Putamen (tissue), 1 donor: ENCODE measurements around the gene GPD1L.
"Not testable (repeated sequence)": the region's sequence is repeated elsewhere in the genome, so short reads cannot be mapped to it uniquely, and the experiment has no call there.

Experiments used
- DNase-seq: peaks from one replicate; pipeline ENCODE4 v3.0.0-alpha.2; 2016; ENCODE audit warnings: low spot score

Gene GPD1L

DNA sequence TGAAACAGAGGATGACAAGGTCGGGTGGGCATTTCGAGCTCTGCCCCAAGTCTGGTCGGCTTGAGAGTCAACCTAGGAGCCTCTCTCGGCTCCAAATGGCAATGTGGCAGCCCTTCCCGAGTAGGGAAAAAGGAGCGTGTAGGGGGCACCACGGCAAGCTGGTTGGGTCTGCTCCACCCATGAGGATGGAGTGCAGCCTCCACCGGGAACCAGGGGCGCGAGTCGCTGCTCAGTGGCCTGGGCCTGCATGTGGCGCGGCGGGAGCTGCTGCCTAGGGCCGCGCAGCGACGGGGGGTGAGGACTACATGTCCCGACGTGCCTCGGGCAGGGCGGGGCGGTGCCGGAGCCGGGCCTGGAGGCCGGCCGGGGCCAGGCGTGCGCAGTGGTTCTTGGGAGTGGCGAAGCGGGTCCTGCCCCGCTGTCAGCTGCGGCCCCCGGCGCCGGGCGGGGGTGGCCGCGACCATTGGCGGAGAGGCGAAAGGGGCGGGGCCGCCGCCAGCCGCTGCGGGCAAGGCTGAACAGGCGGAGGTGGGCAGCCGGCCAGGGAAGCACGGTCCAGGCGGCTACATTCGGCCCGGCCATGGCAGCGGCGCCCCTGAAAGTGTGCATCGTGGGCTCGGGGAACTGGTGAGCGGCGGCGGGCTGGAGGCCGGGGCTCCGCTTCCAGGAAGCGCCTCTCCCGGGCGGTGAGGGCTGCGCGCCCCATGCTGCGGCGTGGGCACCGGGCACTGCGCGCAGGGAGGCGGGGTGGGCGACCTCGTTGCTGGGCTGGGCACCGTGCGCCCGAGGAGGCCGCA, at the start of gene GPD1L:
Gene GPD1L, plus strand, starts transcription at position 489 of the 797 bp plus-strand sequence. Its CDS starts 92 bp downstream, at position 581.
- peak; percentile 97 for DNase-seq

DNA sequence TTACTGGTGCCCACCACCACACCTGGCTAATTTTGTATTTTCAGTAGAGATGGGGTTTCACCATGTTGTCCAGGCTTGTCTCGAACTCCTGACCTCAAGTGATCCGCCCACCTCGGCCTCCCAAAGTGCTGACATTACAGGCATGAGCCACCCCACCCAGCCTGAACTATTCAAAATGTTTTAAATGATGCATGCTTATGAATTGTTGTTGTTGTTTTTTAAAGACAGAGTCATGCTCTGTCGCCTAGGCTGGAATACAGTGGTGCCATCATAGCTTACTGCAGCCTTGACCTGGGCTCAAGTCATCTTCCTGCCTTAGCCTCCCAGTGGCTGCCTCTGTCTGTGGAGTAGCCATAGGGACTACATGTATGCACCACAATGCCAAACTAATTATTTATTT, 48.0 kb upstream of the GPD1L start:
- DNase-seq = not testable (repeated sequence)

DNA sequence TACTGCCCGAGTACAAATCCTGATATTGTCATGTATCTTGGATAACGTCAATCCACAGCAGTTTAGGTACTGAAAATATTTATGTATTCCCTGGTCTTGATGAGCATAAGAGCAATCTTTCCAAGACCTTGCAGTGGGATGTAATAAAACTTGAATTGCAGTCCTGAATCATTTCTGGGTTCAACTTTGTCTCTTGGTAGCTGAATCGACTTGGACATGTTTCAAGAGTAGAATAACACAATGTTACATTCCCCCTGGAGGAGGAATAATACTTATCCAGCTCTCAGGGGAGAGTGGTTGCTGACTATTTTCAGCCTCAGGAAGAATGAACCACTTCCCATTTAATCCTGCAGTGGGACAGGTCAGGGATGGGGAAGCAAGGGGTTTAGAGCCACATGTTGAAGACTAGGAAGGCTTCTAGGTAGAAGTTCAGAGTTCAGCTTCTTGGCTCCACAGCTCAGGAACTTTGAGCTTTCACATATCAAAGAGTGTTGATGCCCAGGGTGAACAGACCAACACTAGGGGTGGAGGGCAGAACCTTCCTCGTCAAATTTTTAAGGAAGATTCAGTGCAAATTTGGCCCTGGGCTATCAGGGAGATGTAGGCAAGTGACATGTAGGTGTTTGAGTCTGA, 43.4 kb upstream of the GPD1L start:
- no peak for DNase-seq

DNA sequence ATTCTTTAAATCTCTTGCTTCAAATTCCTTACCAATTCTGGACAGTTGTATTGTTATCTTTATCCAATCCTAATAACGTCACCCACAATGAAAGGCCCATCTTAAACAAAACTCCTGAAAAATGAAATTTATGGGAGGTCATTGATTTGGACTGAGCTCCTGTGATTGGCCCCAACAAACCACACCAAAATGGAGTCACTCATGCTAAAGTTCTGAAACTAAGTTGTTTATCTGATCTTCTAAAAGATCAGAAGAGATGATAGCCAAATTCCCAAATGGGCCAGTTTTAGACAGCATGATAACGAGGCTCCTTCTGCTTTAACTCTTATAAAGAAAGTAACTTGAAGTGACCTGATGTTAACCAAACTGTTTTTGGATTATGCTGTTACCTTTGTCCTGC, 39.7 kb upstream of the GPD1L start:
- no peak for DNase-seq

DNA sequence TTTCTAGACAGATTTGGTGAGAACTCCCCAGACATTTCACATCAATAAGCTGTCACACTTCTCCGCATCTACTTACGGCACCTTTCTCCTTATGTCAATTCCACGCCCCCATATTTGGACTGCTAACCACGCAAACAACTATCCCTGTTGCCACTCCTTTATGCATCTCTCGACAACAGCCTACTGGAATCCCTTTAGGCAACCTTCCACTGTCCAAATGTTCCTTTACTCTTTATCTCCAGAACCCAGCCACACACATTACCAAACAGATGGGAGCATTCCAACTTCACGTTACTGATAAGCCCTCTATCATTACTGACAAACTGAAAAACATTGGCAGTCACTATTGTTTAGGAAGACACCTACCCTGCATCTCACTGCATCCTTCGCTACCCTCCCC, 32.2 kb upstream of the GPD1L start:
- not testable (repeated sequence) for DNase-seq

DNA sequence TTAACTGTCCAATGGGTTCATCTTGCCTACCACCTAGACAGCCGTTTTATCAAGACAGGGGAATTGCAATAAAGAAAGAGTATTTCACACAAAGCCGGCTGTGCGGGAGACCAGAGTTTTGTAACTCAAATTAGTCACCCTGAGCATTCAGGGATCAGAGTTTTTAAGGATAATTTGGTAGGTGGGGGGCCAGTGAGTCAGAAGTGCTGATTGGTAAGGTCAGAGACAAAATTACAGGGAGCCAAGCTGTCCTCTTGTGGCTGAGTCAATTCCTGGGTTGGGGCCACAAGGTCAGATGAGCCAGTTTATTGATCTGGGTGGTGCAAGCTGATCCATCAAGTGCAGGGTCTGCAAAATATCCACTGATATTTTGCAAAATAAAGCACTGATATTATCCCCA, 29.9 kb upstream of the GPD1L start:
- DNase-seq = no peak

DNA sequence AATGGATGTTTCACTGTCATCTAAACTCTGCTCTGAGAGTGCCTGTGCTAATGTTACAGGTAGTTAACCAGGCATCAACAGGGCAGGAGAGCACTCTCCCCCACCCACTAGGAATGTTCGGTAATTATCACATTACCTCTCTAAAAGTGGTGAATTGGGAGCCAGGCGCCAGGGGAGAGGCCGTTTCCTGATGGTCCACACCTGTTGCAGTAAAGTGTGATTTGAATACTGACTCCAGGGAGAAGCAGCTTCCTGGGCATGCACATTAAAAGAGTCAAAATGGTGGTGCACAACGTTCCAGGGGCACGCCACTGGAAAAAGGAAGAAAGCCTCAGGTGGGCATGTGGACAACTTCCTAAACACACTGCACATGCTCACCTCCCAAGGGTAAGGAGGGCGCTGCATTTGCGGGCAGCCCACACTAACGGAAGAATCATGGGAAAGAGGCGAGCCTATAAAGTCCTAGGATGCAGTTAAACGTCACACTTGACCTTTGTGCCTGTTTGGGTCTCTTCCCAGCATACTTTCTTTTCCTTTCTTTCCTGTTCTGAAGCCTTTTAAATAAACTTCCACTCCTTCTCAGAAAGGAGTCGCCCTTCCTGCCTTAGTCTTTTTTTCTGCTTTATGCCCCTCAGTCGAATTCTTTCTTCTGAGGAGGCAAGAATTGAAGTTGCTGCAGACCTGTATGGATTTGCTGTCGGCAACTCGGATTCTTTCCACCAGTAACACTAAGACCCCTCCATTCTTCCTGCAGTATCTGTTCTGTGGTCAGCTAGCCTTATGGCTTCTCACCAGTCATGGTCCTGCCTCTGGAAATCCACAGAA, 28.9 kb upstream of the GPD1L start:
- no peak for DNase-seq

DNA sequence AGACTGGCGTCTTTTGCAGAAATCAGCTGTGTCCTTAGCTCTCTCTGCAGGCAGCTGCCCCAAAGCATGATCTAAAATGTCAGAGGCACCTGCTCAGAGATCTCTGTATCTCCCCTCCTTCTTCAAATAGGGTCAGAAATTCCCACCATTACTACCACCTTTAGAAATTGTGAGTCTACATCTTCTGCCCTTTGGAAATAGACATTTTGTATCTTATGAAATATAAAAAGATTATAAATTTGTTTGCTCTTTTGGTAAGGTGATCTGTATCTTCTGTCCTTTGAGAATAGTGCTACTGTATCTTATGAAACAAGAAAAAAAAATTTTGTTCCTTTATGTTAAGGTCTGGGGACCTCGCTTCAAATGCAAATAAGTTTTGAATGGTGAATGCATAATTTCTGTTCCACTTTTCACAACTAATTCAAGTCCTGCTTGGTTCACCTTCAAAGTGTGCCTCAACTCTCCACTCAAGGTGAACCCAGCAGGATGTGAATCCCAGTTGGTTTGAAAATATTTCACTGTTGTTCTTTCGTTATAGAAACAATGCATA, 28.3 kb upstream of the GPD1L start:
- no peak for DNase-seq

DNA sequence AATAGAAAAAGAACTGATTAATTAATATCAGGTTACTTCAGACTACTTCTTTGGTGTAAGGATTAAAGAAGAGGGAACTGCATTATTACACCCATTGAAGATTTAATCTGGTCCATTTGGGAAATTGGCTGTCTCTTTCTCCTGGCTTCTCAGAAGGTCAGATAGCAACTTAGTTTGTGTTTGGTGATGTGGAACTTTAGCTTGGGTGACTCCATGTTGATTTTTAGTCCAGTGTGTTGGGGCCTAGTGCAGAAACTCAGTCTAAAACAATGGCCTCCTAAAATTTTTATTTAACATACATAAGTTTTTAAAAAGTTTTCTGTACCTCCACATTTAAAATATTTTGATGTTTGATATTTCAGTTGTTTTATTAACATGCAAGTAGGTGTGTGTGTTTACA, 27.6 kb upstream of the GPD1L start:
- no peak for DNase-seq

DNA sequence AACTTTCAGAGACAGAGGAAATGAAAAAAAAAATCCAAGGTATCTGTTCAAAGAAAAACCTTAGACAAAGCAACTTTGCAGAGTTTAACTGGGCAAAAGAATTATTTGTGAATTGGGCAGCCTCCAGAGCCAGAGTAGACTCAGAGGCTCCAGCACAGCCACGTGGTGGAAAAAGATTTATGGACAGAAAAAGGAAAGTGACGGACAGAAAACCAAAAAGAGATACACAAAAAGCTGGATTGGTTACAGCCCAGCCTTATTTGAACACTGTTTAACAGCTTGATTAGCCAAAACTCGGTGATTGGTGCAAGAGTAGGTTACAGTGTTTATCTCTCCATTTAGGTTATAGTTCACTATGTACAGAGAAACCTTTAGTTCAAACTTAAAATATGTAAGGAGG, 23.7 kb upstream of the GPD1L start:
- no peak for DNase-seq

DNA sequence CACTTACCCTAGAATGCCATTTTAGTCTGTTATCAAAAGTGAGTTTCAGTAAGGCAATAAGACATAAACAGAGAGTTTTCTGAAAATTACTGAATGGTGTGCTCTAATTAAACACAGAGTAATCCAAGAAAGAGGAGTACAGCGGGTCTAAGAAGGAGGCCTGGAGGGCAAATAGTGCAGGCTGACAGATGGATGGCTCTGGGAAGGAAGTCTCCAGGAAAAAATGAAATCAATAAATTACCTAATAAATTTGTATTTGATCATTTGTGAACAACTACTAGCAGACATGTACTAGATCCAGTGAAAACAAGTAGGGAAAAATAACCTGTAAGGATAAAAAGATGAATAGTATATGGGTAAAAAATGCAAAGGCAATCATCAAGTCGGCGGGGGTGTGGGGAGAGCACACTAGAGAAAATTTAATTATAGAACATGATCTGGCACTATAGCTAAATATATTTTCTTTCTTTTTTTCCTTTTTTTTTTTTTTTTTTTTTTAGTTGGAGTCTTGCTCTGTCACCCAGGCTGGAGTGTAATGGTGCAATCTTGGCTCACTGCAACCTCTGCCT, 22.6 kb upstream of the GPD1L start:
- no peak for DNase-seq

DNA sequence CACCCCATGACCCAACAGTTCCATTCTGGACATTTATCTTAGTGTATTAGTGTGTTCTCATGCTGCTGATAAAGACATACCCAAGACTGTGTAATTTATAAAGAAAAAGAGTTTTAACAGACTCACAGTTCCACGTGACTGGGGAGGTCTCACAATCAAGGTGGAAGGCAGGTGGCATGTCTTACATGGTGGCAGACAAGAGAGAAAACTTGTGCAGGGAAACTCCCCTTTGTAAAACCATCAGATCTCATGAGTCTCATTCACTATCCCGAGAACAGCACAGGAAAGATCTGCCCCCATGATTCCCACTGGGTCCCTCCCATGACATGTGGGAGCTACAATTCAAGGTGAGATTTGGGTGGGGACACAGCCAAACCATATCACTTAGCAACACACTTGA, 21.6 kb upstream of the GPD1L start:
- no peak for DNase-seq

DNA sequence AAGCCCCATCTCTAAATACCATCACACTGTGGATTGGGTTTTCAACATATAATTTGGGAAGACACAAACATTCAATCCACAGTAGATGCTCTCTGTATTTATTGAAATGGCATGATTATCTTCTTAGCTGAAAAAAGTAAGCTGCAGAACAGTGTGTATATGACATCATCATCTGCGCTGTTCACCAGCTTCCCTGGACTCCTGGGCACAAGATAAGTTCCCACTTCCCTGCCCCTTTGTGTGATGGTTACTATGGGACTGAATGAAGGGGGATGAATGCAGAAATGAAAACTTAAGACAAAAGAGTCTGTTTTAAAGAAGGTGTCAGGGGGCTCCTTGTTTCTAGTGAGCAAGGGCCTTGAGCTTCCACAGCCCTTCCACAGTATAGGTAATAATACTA, 20.0 kb upstream of the GPD1L start:
- no peak for DNase-seq

DNA sequence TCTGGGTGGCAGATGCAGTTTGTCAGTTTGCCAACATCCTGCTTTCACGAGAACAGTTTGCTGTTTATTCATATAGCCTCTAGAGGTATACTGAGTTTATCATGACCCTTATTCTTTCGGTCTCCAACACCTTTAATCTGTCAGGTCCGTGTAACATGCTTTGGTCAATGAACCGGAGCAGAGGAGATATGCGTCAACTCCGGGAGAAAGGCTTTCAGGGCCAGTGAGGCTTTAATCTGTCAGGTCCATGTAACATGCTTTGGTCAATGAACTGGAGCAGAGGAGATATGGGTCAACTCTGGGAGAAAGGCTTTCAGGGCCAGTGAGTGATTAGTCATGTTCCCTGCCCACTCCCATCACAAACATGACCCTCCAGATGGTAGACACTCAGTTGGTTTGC, 16.9 kb upstream of the GPD1L start:
- no peak for DNase-seq

DNA sequence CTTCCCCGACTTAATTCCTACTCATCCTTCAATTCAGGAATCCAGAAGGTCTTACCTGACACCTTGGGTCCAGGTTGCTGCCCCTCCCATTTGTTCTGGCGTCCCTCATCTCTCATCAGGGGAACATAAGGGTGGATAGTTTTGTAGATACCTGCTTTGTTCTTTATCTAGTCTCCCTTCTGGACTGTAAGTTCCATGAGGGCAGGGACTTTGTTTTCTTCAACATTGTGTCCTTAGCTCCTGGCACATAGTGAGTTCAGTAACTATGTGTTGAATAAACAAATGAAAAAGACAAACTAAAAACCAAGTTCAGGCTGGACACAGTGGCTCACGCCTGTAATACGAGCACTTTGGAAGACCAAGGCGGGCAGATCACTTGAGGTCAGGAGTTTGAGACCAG, 13.2 kb upstream of the GPD1L start:
- DNase-seq = no peak

DNA sequence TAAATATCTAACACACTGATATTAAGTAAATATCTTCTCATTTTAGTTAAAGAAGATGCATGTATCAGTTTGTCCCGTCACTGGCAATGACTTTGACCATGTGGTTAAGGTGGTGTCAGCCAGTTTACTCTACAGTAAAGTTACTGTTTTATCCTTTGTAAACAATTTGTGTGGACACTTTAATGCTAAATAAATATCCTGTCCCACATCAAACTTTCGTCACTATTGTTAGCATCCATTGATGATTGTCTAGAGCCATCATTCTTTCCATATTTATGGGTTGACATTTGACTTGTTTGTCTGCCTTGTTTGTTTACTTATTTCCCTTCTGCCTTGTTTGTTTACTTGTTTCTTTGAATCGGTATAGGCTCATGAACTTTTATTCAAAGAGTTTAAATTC, 11.0 kb upstream of the GPD1L start:
- no peak for DNase-seq

DNA sequence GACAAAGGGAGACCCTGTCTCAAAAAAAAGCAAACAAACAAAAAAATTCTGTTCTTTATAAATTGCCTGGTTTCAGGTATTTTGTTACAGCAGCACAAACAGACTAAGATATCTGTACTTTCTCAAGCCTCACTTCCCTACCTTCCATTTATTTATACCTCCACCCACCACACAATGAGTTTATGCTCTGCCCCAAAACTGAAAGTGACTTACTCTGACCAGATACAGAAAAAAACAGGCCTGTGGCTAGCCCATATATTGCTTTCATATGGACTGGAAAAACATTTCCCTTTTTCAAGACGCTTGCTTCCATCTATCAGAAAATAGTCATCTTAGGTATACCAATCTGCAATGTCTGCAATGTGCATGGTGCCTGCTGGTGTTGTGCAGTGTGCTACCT, 8.7 kb upstream of the GPD1L start:
- DNase-seq = no peak

DNA sequence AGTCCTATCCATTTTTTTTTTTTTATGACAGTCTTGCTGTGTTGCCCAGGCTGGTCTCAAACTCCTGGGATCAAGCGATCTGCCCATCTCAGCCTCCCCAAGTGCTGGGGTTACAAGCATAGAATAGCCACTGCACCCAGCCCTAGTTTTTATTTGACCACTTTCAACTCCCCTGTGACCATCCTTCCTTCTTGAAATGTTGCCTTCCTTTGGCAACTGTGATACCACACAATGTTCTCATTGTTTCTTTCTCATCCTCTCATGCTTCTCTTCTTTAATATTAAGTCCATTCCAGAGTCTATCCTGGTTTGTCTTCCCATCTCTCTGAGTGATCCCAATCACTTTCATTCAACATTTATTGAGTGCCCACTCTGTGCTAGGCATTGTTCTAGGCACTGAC, 7.9 kb upstream of the GPD1L start:
- no peak for DNase-seq

DNA sequence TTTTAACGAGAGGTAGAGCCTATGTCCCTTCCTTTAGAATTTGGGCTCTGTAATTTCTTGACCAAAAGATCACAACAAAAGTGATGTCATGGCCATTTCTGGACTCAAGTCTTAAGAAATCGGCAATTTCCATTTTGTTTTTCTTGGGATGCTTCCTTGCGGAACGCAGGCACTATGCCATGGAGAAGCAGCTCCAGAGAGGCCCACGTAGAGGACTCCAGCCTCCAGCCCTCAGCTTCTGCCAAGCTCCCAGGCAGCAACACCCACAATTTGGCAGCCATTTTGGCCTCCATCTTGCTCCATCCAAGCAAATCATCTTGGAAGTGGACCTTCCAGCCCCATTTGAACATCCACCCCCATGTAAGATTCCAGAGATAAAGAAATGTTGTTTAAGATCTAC, 6.0 kb upstream of the GPD1L start:
- no peak for DNase-seq

DNA sequence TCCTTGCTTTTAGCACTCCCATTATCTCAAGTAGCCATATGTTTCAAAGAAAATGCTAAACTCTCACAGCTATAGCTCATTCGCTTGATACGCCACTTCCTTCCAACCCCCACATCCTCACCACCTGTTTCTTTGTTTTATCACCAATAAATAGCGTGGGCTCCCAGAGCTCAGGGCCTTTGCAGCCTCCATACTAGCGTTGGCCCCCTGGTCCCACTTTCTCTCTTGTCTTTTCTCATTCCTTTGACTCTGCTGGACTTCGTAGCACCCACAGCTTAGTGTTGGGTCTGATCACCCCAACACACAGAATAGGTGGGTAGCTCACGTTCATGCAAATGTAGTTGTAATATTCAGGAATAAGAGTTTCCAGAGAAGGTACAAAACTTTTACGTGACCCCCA, 4.1 kb upstream of the GPD1L start:
- DNase-seq = no peak

DNA sequence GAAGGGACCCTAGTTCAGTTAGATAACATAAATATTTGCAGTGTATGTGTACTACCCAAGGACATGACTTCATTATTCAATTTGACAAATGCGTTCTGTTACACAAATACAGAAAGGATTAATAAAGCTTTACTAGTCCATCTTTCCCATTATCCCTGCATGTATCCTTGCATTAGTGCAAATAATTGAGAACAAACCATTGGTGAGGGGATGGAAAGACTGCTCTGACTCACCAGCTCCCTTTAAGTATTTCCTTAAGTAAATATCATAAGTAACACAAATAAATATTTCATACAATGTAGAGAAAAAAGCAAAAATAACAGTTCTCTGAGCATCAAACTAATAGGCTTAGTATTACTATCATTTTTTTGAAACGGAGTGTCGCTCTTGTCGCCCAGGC, 1.9 kb upstream of the GPD1L start:
- DNase-seq = no peak
